ENCODE results near the gene NPHP1. TPM values are rescaled to one million over a fixed set of nuclear protein-coding genes. Genes with fewer than 3 reads are reported as not detected.
A peak's percentile ranks its signal among the peaks of the same experiment; 100 is the strongest.

The NPHP1 gene
- total and polyA plus RNA-seq, 2 donors from 2014 or later, result 11.8 to 18.3 TPM

- FAIRE-seq (no peak), DNase-seq (no peak)
- Histone ChIP-seq H3K27me3 (ENCODE audit: control insufficient read depth, insufficient read depth, low read length) (peaks cover 8% of the 10 kb centered on the region), H3K4me1 (ENCODE audit: control insufficient read depth in 2 of 3, insufficient read depth in 2 of 3, low read depth in 1 of 3, low read length in 3 of 3) (peaks cover 0 to 9% (median 0%) of the 10 kb centered on the region in 3 donors), H3K36me3 (ENCODE audit: control insufficient read depth in 2 of 3, insufficient read depth in 3 of 3, low read length in 3 of 3) (no peaks in the 10 kb centered on the region), H3K4me3 (ENCODE audit: low read length in 3 of 3) (no peak overlapping the region), H3K9me3 (ENCODE audit: control insufficient read depth in 2 of 3, insufficient read depth in 1 of 3, low read length in 3 of 3) (no peaks in the 10 kb centered on the region), H3K9ac (ENCODE audit: low read length in 3 of 3) (no peak overlapping the region), H3K27ac (ENCODE audit: low read depth in 2 of 2, low read length in 2 of 2) (peak overlapping the region in 1 of 2 donors; percentile 9)
- TF ChIP-seq CTCF (IDR thresholded peaks at IDR 0.05; ENCODE audit: borderline replicate concordance, extremely low read depth, insufficient read depth), result no peak
- intact Hi-C loops (cut with DNase I), result no loop called here
These were observed 84.4 kb downstream of the NPHP1 start for GRCh38 chr2:110120171-110121051.

DNA sequence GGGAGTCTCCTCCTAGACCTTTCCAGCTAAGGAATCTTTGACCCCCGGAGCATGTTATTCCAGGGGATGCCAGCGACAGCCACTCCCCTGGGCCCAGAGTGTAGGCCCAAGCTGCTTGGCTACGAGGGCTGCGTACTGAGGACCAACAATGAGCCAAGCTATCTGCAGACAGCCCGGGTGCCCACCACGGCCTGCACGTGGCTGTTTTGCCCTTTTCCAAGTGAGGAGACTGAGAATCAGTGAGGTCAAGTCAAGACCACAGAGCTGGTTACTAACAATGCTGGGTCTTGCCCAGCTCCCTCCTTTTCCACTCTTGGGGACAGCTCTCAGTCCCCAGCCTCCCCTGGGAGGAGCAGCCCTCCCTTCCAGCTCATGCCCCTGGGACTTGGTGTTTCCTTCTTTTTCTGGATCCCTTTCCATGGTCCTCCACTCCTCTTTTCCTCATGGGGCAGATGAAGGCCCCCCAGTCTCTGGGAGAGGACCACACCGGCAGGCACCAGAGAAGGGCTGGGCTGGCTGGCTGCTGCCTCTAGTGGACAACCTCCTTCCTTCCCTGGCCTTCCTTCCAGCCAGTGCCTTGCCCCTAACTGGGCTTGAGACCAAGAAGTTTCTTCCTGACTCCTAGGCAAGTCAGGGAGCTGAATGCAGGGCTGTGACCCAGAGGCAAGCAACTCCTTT, 88.6 kb downstream of the NPHP1 start:
- Histone ChIP-seq H3K9ac (ENCODE audit: low read length in 3 of 3) (peak overlapping the region in 1 of 3 donors; percentile 12), H3K4me1 (ENCODE audit: control insufficient read depth in 2 of 3, insufficient read depth in 2 of 3, low read depth in 1 of 3, low read length in 3 of 3) (peaks cover 0 to 9% (median 0%) of the 10 kb centered on the region in 3 donors), H3K36me3 (ENCODE audit: control insufficient read depth in 2 of 3, insufficient read depth in 3 of 3, low read length in 3 of 3) (no peaks in the 10 kb centered on the region), H3K27ac (ENCODE audit: low read depth in 2 of 2, low read length in 2 of 2) (no peak overlapping the region), H3K4me3 (ENCODE audit: low read length in 3 of 3) (peak overlapping the region in 1 of 3 donors; percentile 35), H3K27me3 (ENCODE audit: control insufficient read depth, insufficient read depth, low read length) (peaks cover 12% of the 10 kb centered on the region), H3K9me3 (ENCODE audit: control insufficient read depth in 2 of 3, insufficient read depth in 1 of 3, low read length in 3 of 3) (no peaks in the 10 kb centered on the region)
- DNase-seq (peak in 4 of 5 donors; percentile 29 to 82 (median 45)), FAIRE-seq (no peak)
- peak; percentile 10 for TF ChIP-seq CTCF (IDR thresholded peaks at IDR 0.05; ENCODE audit: borderline replicate concordance, extremely low read depth, insufficient read depth)
- intact Hi-C loops (cut with DNase I), result no loop called here

- Histone ChIP-seq H3K27ac (ENCODE audit: low read depth in 2 of 2, low read length in 2 of 2) (peak within 1 kb of the TSS in 1 of 2 donors; percentile 4), H3K27me3 (ENCODE audit: control insufficient read depth, insufficient read depth, low read length) (peaks cover 12% of the 10 kb centered on the region)
These were observed 89.4 kb downstream of the NPHP1 start, which contains the start of gene MALL for GRCh38 chr2:110115291-110116032. Gene MALL (minus strand): TSS chr2:110115822. CDS start chr2:110115792, 30 bp downstream.

More at GRCh38 chr2:110115291-110116032, 89.4 kb downstream of the NPHP1 start, which contains the start of gene MALL:
- Histone ChIP-seq H3K9ac (ENCODE audit: low read length in 3 of 3) (peak within 1 kb of the TSS in 1 of 3 donors; percentile 12), H3K4me1 (ENCODE audit: control insufficient read depth in 2 of 3, insufficient read depth in 2 of 3, low read depth in 1 of 3, low read length in 3 of 3) (peaks cover 0 to 9% (median 0%) of the 10 kb centered on the region in 3 donors), H3K36me3 (ENCODE audit: control insufficient read depth in 2 of 3, insufficient read depth in 3 of 3, low read length in 3 of 3) (no peaks in the 10 kb centered on the region), H3K4me3 (ENCODE audit: low read length in 3 of 3) (peak within 1 kb of the TSS in 1 of 3 donors; percentile 35), H3K9me3 (ENCODE audit: control insufficient read depth in 2 of 3, insufficient read depth in 1 of 3, low read length in 3 of 3) (no peaks in the 10 kb centered on the region)
- intact Hi-C loops (cut with DNase I), result no loop called here
- no peak for TF ChIP-seq CTCF (IDR thresholded peaks at IDR 0.05; ENCODE audit: borderline replicate concordance, extremely low read depth, insufficient read depth)
- DNase-seq (peak; percentile 65 to 80 (median 74)), FAIRE-seq (no peak)
